NCI-H774 (cell line): ENCODE data around the gene DDX1.
"Not testable (repeated sequence)": the region's sequence is repeated elsewhere in the genome, so short reads cannot be mapped to it uniquely, and the experiment has no call there.

ENCODE experiments used
- DNase-seq: peaks from one replicate; lab custom pipeline; 2025; lab: John Stamatoyannopoulos, UW

The DDX1 gene

DNA sequence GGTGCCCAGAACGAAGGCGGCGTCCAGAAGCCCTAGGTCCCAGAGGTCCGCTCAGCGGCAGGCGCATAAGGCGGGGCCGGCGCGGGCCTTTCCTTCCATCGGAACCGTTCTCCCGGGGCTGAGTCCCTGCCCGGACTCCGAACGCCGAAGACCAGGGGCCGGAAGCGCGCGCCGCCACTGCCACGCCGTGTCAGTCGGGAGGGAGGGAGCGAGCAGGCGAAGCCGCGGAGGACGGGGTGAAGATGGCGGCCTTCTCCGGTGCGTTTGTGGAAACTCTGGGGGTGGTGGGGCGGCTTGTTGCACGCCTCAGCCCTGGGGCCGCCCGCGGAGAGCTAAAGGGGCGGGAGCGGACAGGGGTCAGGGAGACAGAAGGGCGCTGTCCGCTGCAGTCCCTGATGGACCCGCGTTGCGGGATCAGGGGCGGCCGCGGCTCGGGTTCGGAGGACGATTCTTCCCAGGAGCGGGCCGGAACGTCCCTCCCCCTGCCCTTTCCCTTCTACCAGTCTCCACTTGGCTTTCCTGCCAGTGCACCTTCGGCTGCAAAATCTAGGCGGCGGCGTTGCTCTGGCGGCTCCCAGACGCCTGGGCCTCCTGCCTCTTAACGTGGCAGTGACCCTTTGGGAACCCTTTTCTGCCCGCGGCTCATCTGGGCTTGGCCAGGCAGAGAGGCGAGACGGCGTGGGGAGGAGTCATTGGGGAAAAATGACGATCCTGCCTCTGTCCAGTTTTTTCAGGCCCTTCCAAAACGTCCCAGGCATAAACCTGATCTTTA lies at the start of gene DDX1:
TSS of gene DDX1 (plus strand) at position 177 of the 772 bp plus-strand sequence. CDS start at position 243, 66 bp downstream.
- DNase-seq, result peak; percentile 74

DNA sequence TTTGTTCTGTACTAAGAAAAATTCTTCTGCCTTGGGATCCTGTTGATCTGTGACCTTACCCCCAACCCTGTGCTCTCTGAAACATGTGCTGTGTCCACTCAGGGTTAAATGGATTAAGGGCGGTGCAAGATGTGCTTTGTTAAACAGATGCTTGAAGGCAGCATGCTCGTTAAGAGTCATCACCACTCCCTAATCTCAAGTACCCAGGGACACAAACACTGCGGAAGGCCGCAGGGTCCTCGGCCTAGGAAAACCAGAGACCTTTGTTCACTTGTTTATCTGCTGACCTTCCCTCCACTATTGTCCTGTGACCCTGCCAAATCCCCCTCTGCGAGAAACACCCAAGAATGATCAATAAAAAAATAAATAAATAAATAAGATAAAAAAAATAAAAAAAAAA lies 49.4 kb upstream of the DDX1 start:
- DNase-seq, result not testable (repeated sequence)

DNA sequence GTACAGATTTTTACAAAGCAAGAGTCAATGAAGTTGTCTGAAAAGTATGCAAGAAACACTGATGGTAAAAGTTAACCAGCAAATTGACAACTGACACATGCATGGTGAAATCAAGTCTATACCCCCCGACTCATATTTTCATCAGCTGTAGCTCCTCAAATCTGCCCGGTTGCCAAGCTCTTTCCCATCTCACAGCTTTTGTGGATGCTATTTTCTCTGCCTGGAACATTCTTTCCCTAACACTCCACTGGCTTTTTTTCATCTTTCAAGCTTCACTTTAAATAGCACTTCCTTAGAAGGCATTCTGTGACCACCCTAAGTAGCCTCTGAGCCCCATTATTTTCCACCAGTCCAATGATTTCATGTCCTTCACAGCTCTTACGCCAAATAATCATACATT lies 48.6 kb upstream of the DDX1 start:
- no peak for DNase-seq

DNA sequence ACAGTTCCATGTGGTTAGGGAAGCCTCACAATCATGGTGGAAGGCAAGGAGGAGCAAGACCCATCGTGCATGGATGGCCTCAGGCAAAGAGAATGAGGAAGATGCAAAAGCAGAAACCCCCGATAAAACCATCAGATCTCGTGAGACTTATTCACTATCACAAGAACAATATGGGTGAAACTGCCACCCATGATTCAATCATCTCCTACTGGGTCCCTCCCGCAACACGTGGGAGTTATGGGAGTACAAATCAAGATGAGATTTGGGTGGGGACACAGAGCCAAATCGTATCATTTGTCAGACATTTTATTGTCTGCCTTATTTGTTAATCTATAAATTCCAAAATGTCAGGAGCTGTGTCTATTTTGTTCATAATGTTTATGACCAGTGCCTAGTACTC lies 48.1 kb upstream of the DDX1 start:
- DNase-seq, result no peak

DNA sequence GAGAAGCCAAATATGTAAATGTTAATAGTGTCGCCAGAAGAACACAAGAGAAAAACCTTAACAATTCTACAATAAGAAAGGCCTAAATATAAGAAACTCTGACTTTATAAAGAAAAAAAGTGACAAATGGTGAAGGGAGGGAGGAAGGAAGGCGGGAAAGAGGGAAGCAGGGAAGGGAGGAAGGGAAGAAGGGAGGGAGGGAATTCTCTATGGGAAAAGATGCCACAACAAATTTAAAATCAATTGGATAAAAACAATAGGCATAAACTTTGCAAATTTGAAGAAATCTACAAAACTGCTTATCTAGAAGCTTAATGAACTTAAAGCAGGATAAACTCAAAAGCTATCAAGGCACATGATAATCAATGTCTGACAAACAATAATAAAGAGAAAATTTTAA lies 47.4 kb upstream of the DDX1 start:
- no peak for DNase-seq

DNA sequence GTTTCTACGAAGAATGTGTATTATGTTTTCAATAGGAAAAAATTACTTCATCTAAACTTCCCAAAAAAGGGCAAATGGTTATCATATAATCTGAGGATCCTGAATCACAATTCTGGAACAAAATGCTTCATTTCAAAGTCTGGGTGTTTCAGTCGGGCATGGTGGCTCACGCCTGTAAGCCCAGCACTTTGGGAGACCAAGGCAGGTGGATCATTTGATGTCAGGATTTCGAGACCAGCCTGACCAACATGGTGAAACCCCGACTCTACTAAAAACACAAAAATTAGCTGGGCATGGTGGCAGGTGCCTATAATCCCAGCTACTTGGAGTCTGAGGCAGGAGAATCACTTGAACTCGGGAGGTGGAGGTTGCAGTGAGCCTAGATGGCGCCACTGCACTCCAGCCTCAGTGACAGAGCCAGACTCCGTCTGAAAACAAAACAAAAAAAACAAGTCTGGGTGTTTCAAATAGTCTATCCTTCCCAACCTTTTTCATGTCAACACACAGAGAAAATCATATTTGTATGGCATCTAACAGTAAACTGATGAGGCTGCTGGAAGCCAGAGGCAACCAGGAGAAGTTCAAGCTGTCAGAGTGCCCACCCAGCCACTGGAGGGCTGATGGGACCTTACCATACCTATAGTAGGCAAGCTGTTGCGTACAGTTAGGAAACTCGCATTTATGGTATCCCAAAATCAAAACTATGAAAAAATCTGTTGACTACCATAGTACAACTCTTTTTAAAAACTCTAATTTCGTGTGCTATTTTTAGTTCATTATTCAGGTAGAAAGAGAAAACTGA lies 45.2 kb upstream of the DDX1 start:
- DNase-seq, result no peak

DNA sequence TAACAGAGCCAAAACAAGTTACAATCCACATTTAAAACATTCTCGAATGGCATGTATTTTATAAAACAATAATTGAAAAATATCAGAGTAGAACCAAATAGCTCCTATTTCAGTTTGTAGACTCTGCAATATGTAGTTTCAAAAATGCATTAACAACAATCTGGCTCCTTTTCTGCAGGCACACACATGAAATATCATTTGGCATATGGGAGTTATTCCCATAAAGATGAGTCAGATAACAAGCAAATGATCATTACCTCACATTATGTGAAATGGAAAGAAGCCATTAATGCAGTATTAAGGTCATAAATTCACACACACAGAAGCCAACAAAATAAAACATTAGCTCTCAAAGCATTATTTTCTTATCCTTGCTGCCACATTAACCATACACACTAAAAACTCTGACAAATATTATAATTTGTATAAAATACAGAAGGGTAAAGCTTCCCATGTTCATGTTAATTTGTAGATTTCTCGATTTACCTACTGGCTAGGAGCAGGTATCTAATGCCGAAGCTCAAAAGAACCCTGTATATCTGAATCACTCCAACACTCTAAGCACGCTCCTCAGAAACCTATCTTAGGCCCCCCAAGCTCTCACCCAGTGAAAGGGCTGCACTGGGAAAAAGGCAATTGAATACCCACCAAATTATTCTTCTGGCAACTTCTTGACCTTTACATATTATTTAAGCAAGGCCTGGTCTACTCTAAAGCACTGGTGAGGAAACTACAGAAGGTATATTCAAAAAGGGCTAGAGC lies 44.4 kb upstream of the DDX1 start:
- DNase-seq, result no peak

DNA sequence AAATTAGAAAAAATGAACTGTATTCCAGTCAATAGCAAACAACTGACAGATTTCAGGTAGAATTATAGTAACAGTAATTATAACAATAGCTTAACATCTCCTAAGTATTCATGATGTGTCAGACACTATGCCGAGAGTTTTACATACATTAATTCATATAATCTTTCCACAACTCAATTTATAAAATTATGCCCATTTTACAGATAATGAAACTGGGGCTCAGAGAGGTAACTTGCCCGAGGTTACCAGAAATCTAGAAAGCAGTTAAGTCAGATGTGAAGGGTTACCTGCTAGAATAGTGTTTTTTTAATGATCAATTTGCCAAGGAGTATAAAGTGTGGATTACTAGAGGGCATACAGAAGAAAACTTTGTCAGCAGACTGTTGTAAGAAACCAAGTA lies 42.7 kb upstream of the DDX1 start:
- no peak for DNase-seq

DNA sequence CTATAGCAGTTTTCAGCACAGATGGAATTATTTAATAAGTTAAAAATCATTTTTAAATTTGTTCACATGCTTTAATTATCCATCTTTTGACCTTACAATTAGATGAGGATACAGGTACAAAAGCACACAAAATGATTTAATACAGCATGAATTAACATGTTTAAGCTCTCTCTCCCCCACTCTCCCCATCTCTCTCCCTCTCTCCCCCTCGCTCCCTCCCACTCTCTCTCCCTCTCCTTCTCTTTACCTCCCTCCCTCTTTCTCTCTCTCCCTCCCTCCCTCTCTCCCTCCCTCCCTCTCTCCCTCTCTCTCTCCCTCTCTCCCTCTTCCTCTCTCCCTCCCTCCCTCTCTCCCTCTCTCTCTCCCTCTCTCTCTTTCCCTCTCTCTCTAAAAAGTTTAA lies 38.1 kb upstream of the DDX1 start:
- DNase-seq, result no peak

DNA sequence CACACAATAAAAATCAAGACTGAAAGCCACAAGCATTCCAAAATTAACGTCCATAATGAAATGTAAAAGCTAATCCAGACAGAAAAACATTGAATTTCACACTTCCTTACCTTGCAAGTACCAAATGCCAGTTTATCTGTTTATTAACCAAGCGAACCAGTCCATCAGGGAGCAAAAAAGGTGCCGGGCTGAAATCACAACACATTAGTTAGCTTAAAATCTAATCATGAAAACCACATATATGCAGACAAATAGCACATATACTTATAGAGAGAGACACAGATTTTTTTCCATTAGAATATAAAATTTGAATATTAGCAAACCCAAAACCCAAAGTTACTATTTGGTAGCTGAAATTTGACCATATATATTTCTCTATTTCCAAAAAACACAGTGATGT lies 37.7 kb upstream of the DDX1 start:
- no peak for DNase-seq

DNA sequence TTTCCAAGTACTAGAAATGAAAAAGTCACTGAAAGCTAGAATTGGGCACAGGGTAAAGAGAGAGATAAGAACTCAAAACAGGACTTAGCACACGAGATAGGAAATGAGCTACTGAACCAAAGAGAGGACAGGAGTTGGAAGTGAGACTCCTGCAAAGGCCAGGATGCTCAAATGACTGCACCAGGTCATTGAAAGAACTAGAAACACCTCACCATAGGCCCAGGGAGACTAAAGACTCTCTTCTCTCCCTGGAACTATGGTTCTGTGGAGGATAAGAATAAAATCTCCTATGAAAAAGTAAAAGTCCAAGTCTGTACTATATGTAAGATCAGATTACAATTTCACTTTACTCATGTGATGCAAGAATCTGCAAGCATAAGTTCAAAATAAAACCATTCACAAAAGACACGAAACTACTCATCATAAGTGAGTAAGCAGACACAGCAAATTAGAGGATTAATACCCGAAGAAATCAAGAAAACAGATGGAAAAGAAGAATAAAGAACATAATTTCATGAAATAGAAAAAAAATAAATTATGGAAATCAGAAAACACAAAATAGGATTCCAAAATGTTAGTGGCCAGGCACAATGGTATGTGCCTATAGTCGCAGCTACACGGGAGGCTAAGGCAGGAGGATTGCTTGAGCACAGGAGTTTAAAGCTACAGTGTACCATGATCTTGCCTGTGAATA lies 37.0 kb upstream of the DDX1 start:
- no peak for DNase-seq

DNA sequence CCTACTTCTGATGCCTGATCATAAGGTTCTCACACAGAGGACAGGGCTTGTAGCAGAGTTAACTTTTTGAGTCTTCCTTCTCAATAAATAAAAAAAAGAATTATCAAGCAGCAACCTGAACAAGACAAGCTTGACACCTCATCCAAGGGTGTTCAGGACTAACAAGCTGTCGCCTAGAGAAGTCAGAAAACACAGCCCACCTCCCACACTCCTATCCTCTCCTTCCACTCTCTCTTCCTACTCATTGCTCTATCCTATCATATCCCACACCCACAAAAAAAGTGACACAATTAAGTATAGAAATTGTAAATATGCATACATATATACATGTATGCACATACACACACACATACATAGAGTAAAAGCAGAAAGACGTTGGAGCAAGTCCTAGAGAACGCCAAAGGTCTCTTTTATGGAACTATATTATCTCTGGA lies 35.9 kb upstream of the DDX1 start:
- no peak for DNase-seq

DNA sequence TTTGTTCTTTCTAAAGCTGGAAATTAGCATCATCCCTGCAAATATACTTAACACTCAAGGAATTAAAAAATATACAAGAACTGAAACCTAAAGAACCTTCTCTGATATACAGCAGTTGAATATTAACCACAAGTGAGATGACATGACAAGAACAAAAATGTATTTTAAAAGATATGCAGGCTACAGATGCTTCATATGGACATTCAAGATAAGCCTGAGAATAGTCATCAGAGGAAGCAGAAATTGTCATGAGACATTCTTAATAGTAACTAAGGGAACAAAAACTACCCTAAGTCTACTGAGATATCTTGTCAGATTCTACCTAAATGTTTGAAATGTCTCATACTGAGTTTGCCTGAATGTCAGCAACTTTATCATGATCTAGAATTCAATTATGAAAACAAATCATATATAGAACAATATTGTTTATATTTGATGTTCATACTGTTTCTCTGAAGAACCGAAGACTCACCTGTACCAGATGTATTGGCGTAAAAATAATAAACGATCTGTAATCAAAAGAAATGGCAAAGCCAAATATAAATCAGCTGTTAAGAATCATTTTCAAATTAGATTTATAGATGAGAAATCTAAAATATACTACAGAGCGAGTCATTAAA lies 35.2 kb upstream of the DDX1 start:
- no peak for DNase-seq

DNA sequence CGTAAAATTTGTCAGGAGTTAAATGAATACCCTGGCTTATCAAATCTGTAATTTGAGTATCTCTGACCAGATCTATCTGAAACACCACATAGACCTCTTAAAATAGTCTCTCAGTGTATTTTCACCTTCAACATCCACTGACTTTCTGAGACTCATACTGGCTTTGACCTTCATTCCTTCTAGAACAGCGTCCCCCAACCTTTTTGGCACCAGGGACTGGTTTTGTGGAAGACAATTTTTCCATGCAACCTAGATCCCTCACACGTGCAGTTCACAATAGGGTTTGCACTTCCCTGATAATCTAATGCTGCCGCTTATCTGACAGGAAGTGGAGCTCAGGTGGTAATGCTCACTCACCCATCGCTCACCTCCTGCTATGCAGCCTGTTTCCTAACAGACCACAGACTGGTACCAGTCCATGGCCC lies 33.8 kb upstream of the DDX1 start:
- DNase-seq, result no peak

DNA sequence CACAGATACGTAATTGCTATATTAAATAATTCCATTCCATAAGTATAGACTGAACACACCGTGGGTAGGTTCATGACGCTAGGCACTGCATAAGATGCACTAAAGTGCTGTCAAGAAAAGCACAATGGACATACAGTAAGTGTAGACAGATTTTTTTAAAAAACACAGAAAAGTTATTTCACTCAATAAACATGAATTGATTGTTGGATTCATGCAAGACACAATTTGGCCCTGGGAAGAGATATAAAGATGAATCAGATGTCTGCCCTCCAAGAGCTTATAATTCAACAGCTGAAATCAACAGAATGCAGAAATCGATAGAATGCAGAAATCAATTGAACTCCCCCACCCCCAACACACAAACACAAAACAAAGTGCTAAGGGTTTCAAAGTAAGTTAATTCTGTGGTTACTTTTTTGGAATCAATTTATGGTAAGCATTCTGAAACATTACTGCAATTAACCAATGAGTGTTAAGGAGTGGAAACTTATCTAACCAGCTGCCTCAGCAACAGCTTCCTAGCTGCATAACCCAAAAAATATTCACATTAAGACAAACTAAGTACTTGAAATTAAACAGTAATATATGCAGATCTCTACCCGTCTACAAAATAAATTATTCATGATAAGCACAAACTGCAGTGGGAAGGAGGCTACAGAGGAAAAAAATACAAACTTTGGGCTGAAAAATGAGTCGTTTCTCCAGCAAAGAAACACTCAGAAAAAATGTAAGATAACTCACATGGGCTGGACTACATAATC lies 32.1 kb upstream of the DDX1 start:
- DNase-seq, result no peak

DNA sequence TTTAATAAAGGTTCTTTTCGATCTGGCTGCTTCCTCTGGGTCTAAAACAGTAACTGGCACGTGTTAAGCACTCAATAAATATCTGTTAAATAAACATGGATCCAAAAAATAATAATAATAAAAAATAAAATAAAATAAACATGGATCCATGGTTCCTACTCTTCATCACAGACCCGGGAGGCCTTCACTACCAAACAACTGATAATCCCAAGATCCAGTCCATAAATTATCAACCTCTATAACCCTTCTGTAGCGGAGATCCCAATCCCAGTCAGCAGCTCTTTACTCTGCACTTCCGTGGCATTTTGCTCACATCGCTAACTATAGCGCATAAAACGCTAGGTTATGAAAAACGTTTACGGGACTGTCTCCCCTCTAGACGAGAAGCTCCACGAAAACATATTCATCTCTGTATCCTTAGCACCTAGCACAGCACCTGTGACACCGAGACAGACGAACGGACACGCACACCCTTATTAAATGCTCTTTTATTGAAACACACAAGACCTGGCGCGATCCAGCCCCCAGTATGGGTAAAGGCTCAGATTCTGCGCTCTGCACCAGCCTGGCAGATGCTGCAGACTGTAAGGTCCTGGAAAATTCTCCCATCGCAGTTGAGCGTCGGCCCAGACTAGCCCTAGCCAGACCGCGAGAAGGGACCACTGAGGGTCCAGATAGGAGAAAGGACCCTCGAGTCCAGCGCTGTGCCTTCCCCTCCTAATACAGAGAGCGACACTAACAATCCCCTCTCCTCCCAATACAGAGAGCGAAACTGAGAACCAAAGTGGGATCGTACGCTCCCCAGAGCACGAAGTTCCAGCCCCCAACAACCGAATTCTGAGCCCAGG lies 31.3 kb upstream of the DDX1 start:
- peak; percentile 4 for DNase-seq

DNA sequence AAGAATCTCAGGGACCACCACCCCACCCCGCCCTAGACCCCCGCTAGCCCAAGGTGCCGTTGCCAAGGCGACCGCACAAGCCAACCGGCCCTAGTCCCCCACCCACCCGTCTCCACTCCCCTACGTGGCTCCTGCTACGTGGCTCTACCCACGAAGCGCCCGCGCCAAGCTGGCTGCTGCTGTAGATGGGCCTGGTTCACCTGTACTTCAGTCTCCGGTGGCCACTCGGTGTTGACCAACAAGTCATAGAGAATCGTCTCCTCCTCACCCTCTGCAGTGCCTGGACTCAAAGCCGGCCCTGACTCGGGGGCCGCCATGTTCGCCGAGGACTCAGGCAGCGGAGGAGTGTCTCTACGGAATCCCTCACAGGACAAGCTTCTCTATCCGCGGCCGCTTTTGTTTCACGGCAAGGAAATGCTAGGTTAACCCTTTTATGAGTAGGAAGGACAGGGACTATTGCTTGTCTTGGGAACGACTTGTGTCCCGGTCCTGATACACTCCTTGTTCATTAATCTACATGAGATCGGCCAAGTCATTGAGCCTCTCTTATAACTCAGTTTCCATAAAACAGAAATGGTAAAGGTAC lies 30.6 kb upstream of the DDX1 start, which contains the start of gene NBAS:
TSS of gene NBAS (minus strand) at position 347 of the 586 bp plus-strand sequence. CDS start at position 317, 30 bp downstream.
- peak; percentile 74 for DNase-seq

DNA sequence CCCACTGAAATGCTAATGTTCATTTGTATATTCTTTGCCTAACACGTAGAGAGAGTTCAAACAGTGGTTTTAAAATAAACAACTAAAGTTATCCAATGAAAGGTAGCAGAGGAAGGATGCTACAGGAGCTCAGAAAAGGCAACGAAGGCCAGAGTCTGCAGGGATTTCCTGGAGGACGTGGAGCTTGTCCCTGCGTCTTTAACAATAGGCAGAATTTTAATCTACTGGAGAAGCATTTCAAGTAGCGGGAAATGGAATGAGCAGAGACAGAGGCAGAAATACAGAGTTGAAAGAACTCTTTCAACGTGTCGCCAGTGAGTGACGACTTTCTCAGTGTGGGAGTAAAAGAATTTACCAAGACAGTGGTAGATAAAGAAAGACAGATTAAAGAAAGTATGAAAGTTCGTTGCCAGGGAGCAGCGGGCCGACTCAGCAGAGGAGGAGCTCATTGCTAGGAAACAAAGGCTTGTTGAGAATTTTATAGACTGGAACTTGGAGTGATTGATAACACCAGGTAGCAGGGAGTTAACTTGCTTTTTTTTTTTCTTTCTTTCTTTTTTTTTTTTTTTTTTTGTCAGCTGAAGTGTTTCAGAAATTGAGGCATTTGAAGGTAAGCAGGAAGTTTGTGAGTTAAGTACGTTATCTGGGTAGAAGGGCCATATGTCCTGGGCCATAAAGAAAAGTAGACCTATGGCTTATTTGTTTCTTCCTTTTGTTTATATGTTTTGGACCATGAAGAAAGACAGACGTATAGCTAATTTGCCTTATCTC lies 29.9 kb upstream of the DDX1 start:
- peak; percentile 24 for DNase-seq
